Central memory CD4-positive, alpha-beta T cell (primary cell): ENCODE measurements around the gene PGD.
"Not testable (repeated sequence)": the region's sequence is repeated elsewhere in the genome, so short reads cannot be mapped to it uniquely, and the experiment has no call there.

ENCODE experiments used
- DNase-seq: peaks from one replicate; pipeline ENCODE4 v3.0.0; 2022

PGD gene

GRCh38 chr1:10399444-10399941, 629 bp downstream of the PGD start:
- no peak for DNase-seq

DNA sequence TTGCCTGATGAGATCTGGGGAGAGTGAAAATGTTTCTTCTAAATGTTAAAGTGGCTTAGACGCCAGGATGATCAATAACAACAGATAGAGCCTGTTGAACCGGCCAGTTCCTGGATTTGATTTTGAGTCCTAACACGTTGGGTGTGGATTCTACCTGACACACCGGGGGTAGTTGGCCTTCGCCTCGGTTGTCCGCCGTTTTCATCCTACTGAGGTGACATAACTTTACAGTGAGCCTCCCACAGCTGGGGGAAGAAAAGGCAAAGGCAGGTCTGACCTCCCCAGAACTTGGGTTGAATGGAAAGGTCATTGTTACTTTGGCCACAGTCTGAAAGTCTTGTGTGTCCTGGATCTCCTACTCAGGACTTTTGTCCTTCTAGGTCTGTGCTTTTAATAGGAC, 1.1 kb downstream of the PGD start:
- no peak for DNase-seq

DNA sequence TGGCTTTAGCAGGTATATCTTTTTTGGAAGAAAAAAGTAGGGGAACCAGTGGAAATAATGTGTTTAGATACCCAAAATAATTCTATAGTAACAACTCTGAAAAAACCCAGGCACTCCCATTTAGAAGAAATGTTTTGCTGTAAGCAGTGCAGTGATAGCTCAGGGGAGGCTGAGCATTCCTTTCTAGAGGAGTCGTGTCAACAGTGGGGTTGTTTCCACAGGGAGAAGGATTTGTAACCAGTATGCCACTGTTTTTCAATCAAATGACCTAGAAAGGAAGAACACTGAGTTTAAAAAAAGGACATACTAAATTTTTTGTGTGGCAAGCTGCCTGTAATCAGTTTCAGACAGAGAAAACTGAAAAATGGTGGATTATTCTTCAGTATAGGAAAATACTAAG, 2.4 kb downstream of the PGD start:
- DNase-seq, result no peak

- no peak for DNase-seq
These were observed 3.9 kb downstream of the PGD start for GRCh38 chr1:10402729-10403274.

- no peak for DNase-seq
These were observed 8.3 kb downstream of the PGD start for GRCh38 chr1:10407201-10407600.

DNA sequence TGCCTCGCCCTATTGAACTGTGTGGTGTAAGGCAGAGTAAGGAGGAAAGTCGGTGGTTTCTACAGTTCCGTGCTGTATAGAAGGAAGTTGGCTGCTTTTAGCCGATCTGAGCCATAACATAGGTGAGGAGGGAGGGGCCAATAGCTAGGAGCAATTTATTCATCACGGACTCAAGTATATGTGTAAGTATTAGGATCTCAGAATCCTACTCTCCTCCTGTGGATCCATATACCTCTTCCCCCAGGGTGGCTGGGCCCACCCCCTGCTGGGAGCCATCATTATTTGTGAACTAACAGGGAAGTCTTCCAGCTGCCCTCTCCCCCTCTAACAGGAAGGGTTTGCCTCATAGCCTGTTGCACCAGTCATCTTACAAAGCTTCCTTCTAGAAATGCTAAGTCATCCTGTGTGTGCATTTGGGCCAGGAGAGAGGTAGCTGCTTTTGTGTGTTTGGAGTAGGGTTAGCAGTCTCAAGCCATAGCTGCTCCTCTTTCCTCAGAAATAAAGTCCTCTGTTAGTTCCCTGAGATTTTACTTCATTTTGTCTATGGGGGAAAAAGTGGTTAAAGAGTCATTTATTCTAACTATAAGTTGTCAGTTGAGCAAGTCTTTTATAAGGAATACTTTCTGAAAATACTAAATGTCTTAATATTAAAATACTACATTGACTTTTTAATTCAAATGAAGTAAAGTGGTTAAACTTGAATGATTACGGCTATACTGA, 16.5 kb downstream of the PGD start:
- no peak for DNase-seq

DNA sequence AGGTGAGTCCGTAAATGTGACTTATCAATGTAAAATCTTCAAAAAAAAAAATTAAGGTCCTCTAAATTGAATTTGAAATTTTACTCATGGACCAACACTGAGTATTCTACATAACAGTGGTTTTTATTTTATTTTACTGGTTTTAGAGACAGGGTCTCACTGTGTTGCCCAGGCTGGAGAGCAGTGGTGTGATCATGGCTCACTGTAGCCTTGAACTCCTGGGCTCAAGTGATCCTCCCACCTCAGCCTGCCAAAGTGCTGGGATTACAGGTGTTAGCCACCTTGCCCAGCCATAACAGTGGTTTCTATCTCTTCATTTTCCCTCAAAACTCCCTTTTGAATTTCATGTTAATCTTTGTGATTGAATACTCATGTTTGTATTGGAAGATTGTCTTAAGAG, 17.1 kb downstream of the PGD start:
- DNase-seq, result not testable (repeated sequence)

DNA sequence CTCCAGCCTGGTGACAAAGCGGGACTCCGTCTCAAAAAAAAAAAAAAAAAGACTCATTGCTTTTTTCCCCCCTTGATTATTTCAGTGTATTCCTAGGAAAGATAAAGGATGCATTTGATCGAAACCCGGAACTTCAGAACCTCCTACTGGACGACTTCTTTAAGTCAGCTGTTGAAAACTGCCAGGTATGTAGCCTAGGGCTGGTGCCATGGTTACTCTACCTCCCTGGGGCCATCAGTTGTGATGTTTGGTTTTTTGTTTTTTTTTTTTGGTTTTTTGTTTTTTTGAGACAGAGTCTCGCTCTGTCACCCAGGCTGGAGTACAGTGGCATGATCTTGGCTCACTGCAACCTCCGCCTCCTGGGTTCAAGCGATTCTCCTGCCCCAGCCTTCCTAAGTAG, 19.9 kb downstream of the PGD start:
- not testable (repeated sequence) for DNase-seq

GRCh38 chr1:10419351-10419750, 20.5 kb downstream of the PGD start:
- no peak for DNase-seq

GRCh38 chr1:10421637-10422036, 22.8 kb downstream of the PGD start:
- no peak for DNase-seq

DNA sequence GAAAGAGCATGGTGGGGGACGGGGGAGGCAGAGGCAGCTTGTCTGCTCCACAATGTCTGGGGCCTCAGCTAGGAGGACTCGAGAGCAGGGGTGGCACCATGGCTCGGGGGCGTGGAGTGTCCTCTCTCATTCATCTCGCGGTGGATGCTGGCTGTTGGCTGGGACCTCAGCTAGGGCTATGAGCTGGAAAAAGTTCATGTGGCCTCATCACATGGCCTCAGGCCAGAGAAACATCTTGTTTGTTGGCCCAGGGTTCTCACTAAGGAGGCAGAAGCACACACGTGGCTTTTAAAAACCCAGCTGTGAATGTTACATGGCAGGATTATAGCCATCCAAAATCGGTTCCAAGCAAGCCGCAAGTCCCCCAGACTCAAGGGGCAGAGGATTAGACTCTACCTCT, 25.2 kb downstream of the PGD start:
- no peak for DNase-seq

- no peak for DNase-seq
These were observed 25.8 kb downstream of the PGD start for GRCh38 chr1:10424651-10425050.

- DNase-seq, result not testable (repeated sequence)
These were observed 27.1 kb downstream of the PGD start for GRCh38 chr1:10425826-10426534.

DNA sequence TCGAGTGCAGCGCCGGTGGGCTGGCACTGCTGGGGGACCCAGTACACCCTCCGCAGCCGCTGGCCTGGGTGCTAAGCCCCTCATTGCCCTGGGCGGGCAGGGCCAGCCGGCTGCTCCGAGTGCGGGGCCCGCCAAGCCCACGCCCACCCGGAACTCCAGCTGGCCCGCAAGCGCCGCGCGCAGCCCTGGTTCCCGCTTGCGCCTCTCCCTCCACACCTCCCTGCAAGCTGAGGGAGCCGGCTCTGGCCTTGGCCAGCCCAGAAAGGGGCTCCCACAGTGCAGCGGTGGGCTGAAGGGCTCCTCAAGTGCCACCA, 27.6 kb downstream of the PGD start:
- DNase-seq, result not testable (repeated sequence)

GRCh38 chr1:10428984-10429383, 30.1 kb downstream of the PGD start:
- no peak for DNase-seq

GRCh38 chr1:10429868-10430215, 31.0 kb downstream of the PGD start:
- DNase-seq, result no peak

- DNase-seq, result peak; percentile 90
These were observed 31.6 kb downstream of the PGD start, which contains the start of gene CENPS for GRCh38 chr1:10430216-10431069. Gene CENPS (plus strand): TSS chr1:10430433. CDS start chr1:10430518, 85 bp downstream.

GRCh38 chr1:10431070-10431730, 32.3 kb downstream of the PGD start:
- no peak for DNase-seq

- no peak for DNase-seq
These were observed 34.2 kb downstream of the PGD start for GRCh38 chr1:10432910-10433700.

- no peak for DNase-seq
These were observed 34.9 kb downstream of the PGD start for GRCh38 chr1:10433790-10434189.

- no peak for DNase-seq
These were observed 35.7 kb downstream of the PGD start for GRCh38 chr1:10434590-10434989.

DNA sequence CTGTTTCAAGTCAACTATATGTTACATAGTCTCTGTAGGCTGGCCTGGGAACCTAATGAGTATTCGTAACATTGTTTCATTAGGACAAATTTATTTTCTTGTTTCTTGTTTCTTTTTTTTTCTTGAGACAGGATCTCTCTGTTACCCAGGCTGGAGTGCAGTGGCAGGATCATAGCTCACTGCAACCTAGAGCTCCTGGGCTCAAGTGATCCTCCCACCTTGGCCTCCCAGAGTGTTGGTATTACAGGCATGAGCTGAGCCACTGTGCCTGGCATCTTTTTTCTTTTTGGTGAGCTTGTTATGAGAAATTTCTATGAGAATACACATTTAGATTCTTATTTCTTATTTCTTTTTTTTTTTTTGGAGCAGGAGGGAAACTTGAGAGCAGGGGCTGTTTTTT, 38.2 kb downstream of the PGD start:
- DNase-seq, result no peak
